Uterus (tissue), 2 donors: Measurements from ENCODE around the gene KCNAB2.

Source experiments
- CTCF ChIP-seq, 4 experiments: fragments of 200-600 bp in 2 of 4; fragments of 450-650 bp in 2 of 4; sonication (generic) in 2 of 4; IDR thresholded peaks; one replicate each; pipeline ENCODE4 v1.5.1; 2016 to 2019; ENCODE audit warnings: antibody characterized with exemption in 4 of 4, mild to moderate bottlenecking in 2 of 4, moderate library complexity in 1 of 4
- POLR2A ChIP-seq, 2 donors: fragments of 450-650 bp; IDR thresholded peaks; one replicate each; pipeline ENCODE4 v1.6.1; 2016; ENCODE audit warnings: antibody characterized with exemption in 2 of 2, mild to moderate bottlenecking in 1 of 2, moderate library complexity in 1 of 2

DNA sequence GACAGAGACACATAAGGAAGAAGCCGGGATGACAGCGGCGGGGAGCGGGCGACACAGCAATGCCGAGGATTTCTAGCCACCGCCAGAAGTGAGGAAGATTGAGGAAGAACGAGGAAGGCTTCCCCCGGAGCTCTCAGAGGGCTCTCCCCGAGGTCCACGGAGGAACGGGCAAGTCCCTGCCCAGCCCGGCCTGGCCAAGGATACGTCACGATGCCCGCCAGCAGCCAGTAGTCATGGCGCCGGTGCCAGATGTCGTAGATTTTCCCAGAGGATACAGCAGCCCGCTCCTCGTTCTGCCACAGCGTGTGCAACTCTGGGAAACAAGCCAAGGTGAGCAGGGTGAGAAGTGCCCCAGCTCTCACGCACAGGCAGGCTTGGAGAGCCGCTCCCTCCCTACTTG is 65.9 kb downstream of the KCNAB2 start:
- TF ChIP-seq CTCF (IDR thresholded peaks at IDR 0.05) (no peak), POLR2A (IDR thresholded peaks at IDR 0.05) (no peak)
